GM12891 (cell line): Measurements from ENCODE around the gene HMGN4.

Experiments
- DNase-seq: peaks from one replicate; pipeline ENCODE4 v3.0.0; 2011; ENCODE audit warnings: low spot score; ENCODE audit not compliant: insufficient read length
- FAIRE-seq: peaks from 2 replicates; lab custom pipeline; 2011; peaks lifted over from hg19 to GRCh38; lab: Jason Lieb, UNC
- PAX5 ChIP-seq: IDR thresholded peaks from 2 replicates; pipeline ENCODE4 v1.6.1; 2011; ENCODE audit warnings: low read length, moderate library complexity, mild to moderate bottlenecking; ENCODE audit not compliant: insufficient read depth, severe bottlenecking
- POLR2A ChIP-seq: IDR thresholded peaks from 2 replicates; pipeline ENCODE4 v1.6.1; 2011; ENCODE audit warnings: low read depth, low read length, control low read depth
- POLR2AphosphoS5 ChIP-seq: IDR thresholded peaks from 2 replicates; pipeline ENCODE4 v1.6.1; 2011; ENCODE audit warnings: low read depth, low read length, control low read depth
- POU2F2 ChIP-seq: IDR thresholded peaks from 2 replicates; pipeline ENCODE4 v1.6.1; 2011; ENCODE audit warnings: low read depth, mild to moderate bottlenecking, control low read depth, low read length, moderate library complexity
- SPI1 ChIP-seq: IDR thresholded peaks from 2 replicates; pipeline ENCODE4 v1.6.1; 2011; ENCODE audit warnings: low read depth, low read length, control low read depth
- TAF1 ChIP-seq: IDR thresholded peaks from 2 replicates; pipeline ENCODE4 v1.6.1; 2011; ENCODE audit warnings: low read depth, low read length, control low read depth

HMGN4 gene

GRCh38 chr6:26577720-26578072 lies 39.5 kb downstream of the HMGN4 start:
- FAIRE-seq (no peak), DNase-seq (no peak)
- TF ChIP-seq PAX5 (no peak), SPI1 (no peak), TAF1 (no peak), POLR2A (no peak), POU2F2 (no peak), POLR2AphosphoS5 (no peak)

DNA sequence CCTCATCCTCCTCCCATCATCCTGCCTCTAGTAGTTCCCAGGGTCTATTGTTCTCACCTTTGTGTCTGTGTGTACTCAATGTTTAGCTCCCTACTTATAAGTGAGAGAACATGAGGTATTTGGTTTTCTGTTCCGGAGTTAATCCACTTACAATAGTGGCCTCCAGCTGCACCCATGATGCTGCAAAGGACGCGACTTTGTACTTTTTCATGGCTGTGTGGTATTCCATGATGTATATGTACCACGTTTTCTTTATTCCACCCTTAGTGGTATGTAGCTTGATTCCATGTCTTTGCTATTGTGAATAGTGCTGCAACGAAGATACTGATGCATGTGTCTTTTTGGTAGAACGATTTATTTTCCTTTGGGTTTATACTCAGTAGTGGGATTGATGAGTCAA lies 40.1 kb downstream of the HMGN4 start:
- TF ChIP-seq SPI1 (no peak), TAF1 (no peak), POLR2AphosphoS5 (no peak), POU2F2 (no peak), POLR2A (no peak), PAX5 (no peak)
- DNase-seq (no peak), FAIRE-seq (no peak)

DNA sequence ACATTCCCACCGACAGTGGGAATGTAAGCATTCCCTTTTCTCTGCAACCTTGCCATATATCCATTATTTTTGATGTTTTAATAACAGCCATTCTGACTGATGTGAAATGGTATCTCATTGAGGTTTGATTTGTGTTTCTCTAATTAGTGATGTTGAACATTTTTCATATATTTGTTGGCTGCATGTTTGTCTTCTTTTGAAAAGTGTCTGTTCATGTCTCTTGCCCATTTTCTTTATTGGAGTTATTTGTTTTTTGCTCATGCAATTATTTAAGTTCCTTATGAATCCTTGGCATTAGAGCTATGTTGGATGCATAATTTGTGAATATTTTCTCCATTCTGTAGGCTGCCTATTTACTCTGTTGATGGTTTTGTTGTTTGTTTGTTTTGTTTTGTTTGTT lies 40.6 kb downstream of the HMGN4 start:
- FAIRE-seq (no peak), DNase-seq (no peak)
- TF ChIP-seq TAF1 (no peak), POU2F2 (no peak), PAX5 (no peak), POLR2A (no peak), SPI1 (no peak), POLR2AphosphoS5 (no peak)

DNA sequence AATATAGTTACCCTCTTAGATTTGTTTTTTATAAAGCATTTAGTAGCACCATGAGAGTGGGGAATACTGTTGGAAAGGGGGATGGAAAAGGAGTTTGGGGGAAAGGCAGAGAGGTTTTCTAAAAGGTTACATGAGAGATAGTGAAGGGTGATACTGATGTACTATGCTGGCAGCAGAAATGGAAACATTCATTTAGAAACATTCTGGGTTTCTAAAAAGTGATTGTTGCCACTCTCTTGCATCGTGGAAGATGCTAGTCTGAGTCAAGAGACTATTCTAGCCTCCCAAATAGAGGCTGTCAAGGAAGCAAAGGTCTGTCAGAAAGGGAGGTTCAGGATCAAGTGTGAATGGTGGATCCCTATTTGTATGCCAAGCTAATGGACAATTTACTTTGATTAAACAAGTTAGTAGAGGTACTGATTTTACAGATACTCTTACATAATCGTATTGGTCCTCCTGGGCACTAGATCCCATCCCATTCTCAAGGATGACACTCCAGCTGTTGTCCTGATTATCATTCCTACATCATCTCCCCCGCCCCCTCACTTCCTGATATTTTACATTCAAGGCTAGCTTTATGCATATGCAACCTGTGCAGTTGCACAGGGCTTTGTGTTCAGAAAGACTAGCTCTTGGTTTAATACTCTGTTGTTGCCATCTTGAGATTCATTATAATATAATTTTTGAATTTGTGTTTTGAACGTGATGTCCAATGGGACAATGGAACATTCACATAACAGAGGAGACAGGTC lies 43.2 kb downstream of the HMGN4 start:
- no peak for DNase-seq
- no peak for FAIRE-seq
- no peak for TF ChIP-seq POLR2AphosphoS5
- no peak for TF ChIP-seq POLR2A
- TF ChIP-seq SPI1: no peak
- no peak for TF ChIP-seq POU2F2
- TF ChIP-seq TAF1: no peak
- TF ChIP-seq PAX5: no peak

- no peak for FAIRE-seq
- TF ChIP-seq POU2F2 (no peak), POLR2A (no peak), SPI1 (no peak), PAX5 (no peak), POLR2AphosphoS5 (no peak), TAF1 (no peak)
- no peak for DNase-seq
Measured at GRCh38 chr6:26588965-26589364, 50.8 kb downstream of the HMGN4 start.

GRCh38 chr6:26592649-26593048 lies 54.5 kb downstream of the HMGN4 start:
- FAIRE-seq (no peak), DNase-seq (no peak)
- no peak for TF ChIP-seq TAF1
- no peak for TF ChIP-seq POLR2A
- TF ChIP-seq POLR2AphosphoS5: no peak
- no peak for TF ChIP-seq PAX5
- TF ChIP-seq POU2F2: no peak
- TF ChIP-seq SPI1: no peak

- no peak for FAIRE-seq
- TF ChIP-seq TAF1 (no peak), SPI1 (no peak), POU2F2 (no peak), PAX5 (no peak), POLR2AphosphoS5 (no peak), POLR2A (no peak)
- no peak for DNase-seq
Measured at GRCh38 chr6:26593278-26594130, 55.3 kb downstream of the HMGN4 start.

- no peak for DNase-seq
- FAIRE-seq: no peak
- TF ChIP-seq POU2F2: no peak
- TF ChIP-seq POLR2A: no peak
- no peak for TF ChIP-seq SPI1
- no peak for TF ChIP-seq PAX5
- no peak for TF ChIP-seq POLR2AphosphoS5
- TF ChIP-seq TAF1: no peak
Measured at GRCh38 chr6:26594131-26594498, 55.9 kb downstream of the HMGN4 start.
